Kidney (tissue), 14 donors: Measurements from ENCODE around the gene OXLD1. TPM values are rescaled to one million over a fixed set of nuclear protein-coding genes. Genes with fewer than 3 reads are reported as not detected.
"Not testable (repeated sequence)": the region's sequence is repeated elsewhere in the genome, so short reads cannot be mapped to it uniquely, and the experiment has no call there.

Source experiments
- DNase-seq, 5 donors: peaks; one replicate each; pipeline ENCODE4 v3.0.0-alpha.2; 2013 to 2020
- FAIRE-seq: peaks from 2 replicates; lab custom pipeline; 2012; peaks lifted over from hg19 to GRCh38; lab: Jason Lieb, UNC
- H3K27ac ChIP-seq, 2 donors: one replicate each; pipeline ENCODE4 v1.7.0; 2013; ENCODE audit warnings: low read depth in 2 of 2, low read length in 2 of 2, inconsistent platforms in 1 of 2
- H3K27me3 ChIP-seq: one replicate; pipeline ENCODE4 v1.7.1; 2013; ENCODE audit warnings: low read length, inconsistent platforms; ENCODE audit not compliant: control insufficient read depth, insufficient read depth
- H3K36me3 ChIP-seq, 3 donors: one replicate each; pipeline versions ENCODE4 v1.7.0 to v1.7.1; 2013; ENCODE audit warnings: low read length in 3 of 3, control low read depth in 1 of 3, inconsistent platforms in 1 of 3; ENCODE audit not compliant: insufficient read depth in 3 of 3, control insufficient read depth in 2 of 3
- H3K4me1 ChIP-seq, 3 donors: one replicate each; pipeline versions ENCODE4 v1.7.0 to v1.7.1; 2013; ENCODE audit warnings: low read length in 3 of 3, inconsistent platforms in 1 of 3, low read depth in 1 of 3; ENCODE audit not compliant: control insufficient read depth in 2 of 3, insufficient read depth in 2 of 3
- H3K4me3 ChIP-seq, 3 donors: one replicate each; pipeline versions ENCODE4 v1.7.0 to v1.8.1; 2013; ENCODE audit warnings: low read length in 3 of 3, control low read depth in 1 of 3, inconsistent platforms in 1 of 3
- H3K9ac ChIP-seq, 3 donors: one replicate each; pipeline versions ENCODE4 v1.7.0 to v1.7.1; 2013; ENCODE audit warnings: low read length in 3 of 3, control low read depth in 1 of 3, inconsistent platforms in 1 of 3
- H3K9me3 ChIP-seq, 3 donors: one replicate each; pipeline versions ENCODE4 v1.7.0 to v1.7.1; 2013; ENCODE audit warnings: low read length in 3 of 3, control low read depth in 1 of 3, inconsistent platforms in 1 of 3; ENCODE audit not compliant: control insufficient read depth in 2 of 3, insufficient read depth in 1 of 3
- intact Hi-C: fragments of 100-400 bp; cut with DNase I; formaldehyde crosslinking; loops from one replicate; pipeline ENCODE4 v1.11.1; 2022
- polyA plus RNA-seq: library from polyadenylated mRNA; stranded (reverse); fragments of 350-450 nt; fragmentation: Illumina TruSeq; extraction: RNeasy Lipid Tissue Mini Kit (QIAGEN cat#74804); gene quantifications from one replicate; pipeline ENCODE4 v1.2.3, GENCODE V29; 2014; ENCODE audit warnings: low read depth, low replicate concordance; ENCODE audit not compliant: insufficient read depth
- total RNA-seq: library from RNA; stranded (reverse); fragmentation: NEBNext Ultra II Directional; extraction: Animal tissue kit (Norgen Biotek cat#: 25700); gene quantifications from one replicate; pipeline ENCODE4 v1.2.1, GENCODE V29; 2021
- TF ChIP-seq, protein P1 (sequence below): IDR thresholded peaks from 3 replicates; pipeline ENCODE4 v1.5.1; 2012; ENCODE audit warnings: mild to moderate bottlenecking, moderate library complexity, borderline replicate concordance; ENCODE audit not compliant: insufficient read depth; ENCODE audit errors: extremely low read depth
- donor health status: control.
- donor health status: control.
- donor health status: control.
- donor health status: control.
- donor health status: control.
- donor health status: DM: yes; HTN: yes; CAD: no.
- donor health status: Normal renal cell carcinoma (clear cell type).

The OXLD1 gene
- total and polyA plus RNA-seq, 2 donors from 2014 or later = 28.2 to 51.9 TPM

DNA sequence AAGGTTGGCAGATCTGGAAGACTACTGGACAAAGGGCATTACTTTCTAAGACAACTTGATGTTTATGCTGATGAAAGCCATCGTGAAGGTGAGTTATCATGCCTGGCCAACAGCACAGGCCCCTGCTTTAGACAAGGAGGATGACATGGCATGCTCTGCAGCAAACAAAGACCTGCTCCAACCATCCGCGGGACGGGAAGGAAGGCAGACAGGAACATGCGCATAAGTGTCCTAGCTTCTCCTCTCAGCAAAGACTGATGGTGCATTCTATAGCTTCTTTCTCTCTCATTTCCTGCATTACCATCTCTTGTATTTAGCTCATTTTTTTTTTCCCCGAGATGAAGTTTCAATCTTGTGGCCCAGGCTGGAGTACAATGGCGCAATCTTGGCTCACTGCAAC is 34.9 kb downstream of the OXLD1 start:
- intact Hi-C loops = no loop called here
- DNase-seq = peak in 1 of 5 donors; percentile 10

DNA sequence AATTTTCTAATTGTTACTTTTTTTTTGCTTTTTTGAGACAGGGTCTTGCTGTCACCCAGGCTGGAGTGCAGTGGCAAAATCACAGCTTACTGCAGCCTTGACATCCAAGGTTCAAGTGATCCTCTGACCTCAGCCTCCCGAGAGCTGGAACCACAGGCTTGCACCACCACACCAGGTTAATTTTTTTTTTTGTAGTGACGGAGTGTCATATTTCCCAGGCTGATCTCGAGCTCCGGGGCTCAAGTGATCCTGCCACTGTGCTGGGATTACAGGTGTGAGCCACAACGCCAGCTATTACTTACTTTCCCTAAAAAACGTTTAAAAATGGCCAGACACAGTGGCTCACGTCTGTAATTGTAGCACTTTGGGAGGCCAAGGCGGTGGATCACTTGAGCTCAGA is 36.1 kb downstream of the OXLD1 start:
- Histone ChIP-seq H3K27me3 (no peaks in the 10 kb centered on the region), H3K9me3 (no peaks in the 10 kb centered on the region), H3K9ac (no peak overlapping the region), H3K36me3 (peaks cover 2 to 8% (median 7%) of the 10 kb centered on the region in 3 donors), H3K4me1 (peaks cover 0 to 3% (median under 1%) of the 10 kb centered on the region in 3 donors), H3K4me3 (no peak overlapping the region), H3K27ac (no peak overlapping the region)
- TF ChIP-seq, protein P1, sequence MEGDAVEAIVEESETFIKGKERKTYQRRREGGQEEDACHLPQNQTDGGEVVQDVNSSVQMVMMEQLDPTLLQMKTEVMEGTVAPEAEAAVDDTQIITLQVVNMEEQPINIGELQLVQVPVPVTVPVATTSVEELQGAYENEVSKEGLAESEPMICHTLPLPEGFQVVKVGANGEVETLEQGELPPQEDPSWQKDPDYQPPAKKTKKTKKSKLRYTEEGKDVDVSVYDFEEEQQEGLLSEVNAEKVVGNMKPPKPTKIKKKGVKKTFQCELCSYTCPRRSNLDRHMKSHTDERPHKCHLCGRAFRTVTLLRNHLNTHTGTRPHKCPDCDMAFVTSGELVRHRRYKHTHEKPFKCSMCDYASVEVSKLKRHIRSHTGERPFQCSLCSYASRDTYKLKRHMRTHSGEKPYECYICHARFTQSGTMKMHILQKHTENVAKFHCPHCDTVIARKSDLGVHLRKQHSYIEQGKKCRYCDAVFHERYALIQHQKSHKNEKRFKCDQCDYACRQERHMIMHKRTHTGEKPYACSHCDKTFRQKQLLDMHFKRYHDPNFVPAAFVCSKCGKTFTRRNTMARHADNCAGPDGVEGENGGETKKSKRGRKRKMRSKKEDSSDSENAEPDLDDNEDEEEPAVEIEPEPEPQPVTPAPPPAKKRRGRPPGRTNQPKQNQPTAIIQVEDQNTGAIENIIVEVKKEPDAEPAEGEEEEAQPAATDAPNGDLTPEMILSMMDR = no peak
- DNase-seq = no peak
- no peak for FAIRE-seq
- intact Hi-C loops = no loop called here

More for the DNA sequence above, 34.9 kb downstream of the OXLD1 start:
- no peak for FAIRE-seq
- Histone ChIP-seq H3K27me3 (no peaks in the 10 kb centered on the region), H3K4me3 (no peak overlapping the region), H3K9ac (no peak overlapping the region), H3K36me3 (peaks cover 1 to 5% (median 2%) of the 10 kb centered on the region in 3 donors), H3K4me1 (peaks cover 0 to 9% (median 7%) of the 10 kb centered on the region in 3 donors), H3K27ac (no peak overlapping the region), H3K9me3 (no peaks in the 10 kb centered on the region)
- TF ChIP-seq, protein P1 = no peak

GRCh38 chr17:81621494-81622130 is 44.8 kb downstream of the OXLD1 start:
- peaks cover 0 to 11% (median 6%) of the 10 kb centered on the region in 3 donors for H3K4me1 ChIP-seq
- peaks cover 14 to 53% (median 21%) of the 10 kb centered on the region in 3 donors for H3K36me3 ChIP-seq
- intact Hi-C loops = no loop called here
- H3K4me3 ChIP-seq = no peak overlapping the region
- TF ChIP-seq, protein P1 = no peak
- DNase-seq (peak in 1 of 5 donors; percentile 3), FAIRE-seq (no peak)
- H3K27me3 ChIP-seq = no peaks in the 10 kb centered on the region
- peak overlapping the region; percentile 26 to 33 for H3K27ac ChIP-seq
- no peaks in the 10 kb centered on the region for H3K9me3 ChIP-seq
- H3K9ac ChIP-seq = no peak overlapping the region

DNA sequence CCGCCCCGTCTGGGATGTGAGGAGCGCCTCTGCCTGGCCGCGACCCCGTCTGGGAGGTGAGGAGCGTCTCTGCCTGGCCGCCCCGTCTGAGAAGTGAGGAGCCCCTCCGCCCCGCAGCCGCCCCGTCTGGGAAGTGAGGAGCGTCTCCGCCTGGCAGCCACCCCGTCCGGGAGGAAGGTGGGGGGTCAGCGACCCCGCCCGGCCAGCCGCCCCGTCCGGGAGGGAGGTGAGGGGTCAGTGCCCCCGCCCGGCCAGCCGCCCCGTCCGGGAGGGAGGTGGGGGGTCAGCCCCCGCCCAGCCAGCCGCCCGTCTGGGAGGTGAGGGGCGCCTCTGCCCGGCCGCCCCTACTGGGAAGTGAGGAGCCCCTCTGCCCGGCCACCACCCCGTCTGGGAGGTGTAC is 48.1 kb downstream of the OXLD1 start:
- not testable (repeated sequence) for H3K9me3 ChIP-seq, FAIRE-seq

More for the DNA sequence above, 48.1 kb downstream of the OXLD1 start:
- H3K27ac ChIP-seq, intact Hi-C loops, H3K27me3 ChIP-seq, H3K9ac ChIP-seq, H3K4me3 ChIP-seq: not testable (repeated sequence)
- peaks cover 0 to 16% (median 8%) of the 10 kb centered on the region in 3 donors for H3K4me1 ChIP-seq
- peak in 1 of 5 donors; percentile 34 for DNase-seq
- H3K36me3 ChIP-seq = peaks cover 9 to 37% (median 14%) of the 10 kb centered on the region in 3 donors
